ENCODE results near the gene MEI1. TPM values are rescaled to one million over a fixed set of nuclear protein-coding genes. Genes with fewer than 3 reads are reported as not detected.

The MEI1 gene
- total and polyA plus RNA-seq, 8 donors, result 0.15 to 2.3 (median 0.35) TPM; not detected in 1

GRCh38 chr22:41838842-41839618 lies 139.7 kb downstream of the MEI1 start:
- no peak for DNase-seq
- H3K4me1 ChIP-seq, result peaks cover 22 to 31% (median 27%) of the 10 kb centered on the region in 3 donors
- 48% methylated on average over 1 of the region's 1 CpG for WGBS, 2 donors
- no peaks in the 10 kb centered on the region for H3K9me3 ChIP-seq
- H3K27ac ChIP-seq, result peak overlapping the region in 1 of 4 donors; percentile 5
- H3K36me3 ChIP-seq, result no peaks in the 10 kb centered on the region
- no peak overlapping the region for H3K4me3 ChIP-seq
- no peak for TF ChIP-seq CTCF (IDR thresholded peaks at IDR 0.05)
- intact Hi-C loops (cut with DNase I), result no loop called here
- ATAC-seq, result no peak
- no peak for FAIRE-seq
- H3K27me3 ChIP-seq, result no peaks in the 10 kb centered on the region

GRCh38 chr22:41840216-41840615 lies 140.9 kb downstream of the MEI1 start:
- 93 to 97% methylated on average over 5 of the region's 5 CpGs for WGBS, 2 donors
- Histone ChIP-seq H3K4me1 (peaks cover 25 to 40% (median 33%) of the 10 kb centered on the region in 3 donors), H3K27me3 (no peaks in the 10 kb centered on the region), H3K9me3 (no peaks in the 10 kb centered on the region), H3K36me3 (no peaks in the 10 kb centered on the region), H3K4me3 (no peak overlapping the region), H3K27ac (no peak overlapping the region)
- FAIRE-seq, result no peak
- TF ChIP-seq CTCF (IDR thresholded peaks at IDR 0.05), result no peak
- intact Hi-C loops (cut with DNase I), result no loop called here
- ATAC-seq, result no peak
- DNase-seq, result no peak

- FAIRE-seq, result no peak
- intact Hi-C loops (cut with DNase I), result no loop called here
Observed at GRCh38 chr22:41841085-41841712, 141.9 kb downstream of the MEI1 start.

GRCh38 chr22:41842996-41843970 lies 144.0 kb downstream of the MEI1 start:
- no peaks in the 10 kb centered on the region for H3K36me3 ChIP-seq
- no peak for TF ChIP-seq CTCF (IDR thresholded peaks at IDR 0.05)
- FAIRE-seq (no peak), ATAC-seq (peak; percentile 54 to 72 (median 64)), DNase-seq (peak in 1 of 6 donors; percentile 43)
- peak overlapping the region in 2 of 4 donors; percentile 34 to 61 for H3K27ac ChIP-seq
- WGBS, 2 donors, result 35 to 39% methylated on average over 8 of the region's 8 CpGs
- H3K9me3 ChIP-seq, result no peaks in the 10 kb centered on the region
- no peak overlapping the region for H3K4me3 ChIP-seq
- intact Hi-C loops (cut with DNase I), result no loop called here
- H3K4me1 ChIP-seq, result peaks cover 32 to 51% (median 46%) of the 10 kb centered on the region in 3 donors
- H3K27me3 ChIP-seq, result no peaks in the 10 kb centered on the region

More at GRCh38 chr22:41841085-41841712, 141.9 kb downstream of the MEI1 start:
- Histone ChIP-seq H3K27me3 (no peaks in the 10 kb centered on the region), H3K4me1 (peaks cover 32 to 47% (median 41%) of the 10 kb centered on the region in 3 donors), H3K4me3 (no peak overlapping the region), H3K9me3 (no peaks in the 10 kb centered on the region), H3K27ac (peak overlapping the region in 1 of 4 donors; percentile 8), H3K36me3 (no peaks in the 10 kb centered on the region)
- no peak for ATAC-seq
- 47 to 51% methylated on average over 3 of the region's 3 CpGs for WGBS, 2 donors
- DNase-seq, result no peak
- TF ChIP-seq CTCF (IDR thresholded peaks at IDR 0.05), result no peak

Measured in pancreas (tissue), 10 donors.